ENCODE data around the gene RUSF1.

GRCh38 chr16:31527734-31528274, 19.6 kb upstream of the RUSF1 start, which contains the start of gene AHSP:
- TF ChIP-seq CTCF (conservative IDR thresholded peaks at IDR 0.05 in 1 of 2, IDR thresholded peaks at IDR 0.05 in 1 of 2; ENCODE audit: extremely low read depth in 1 of 2, insufficient read depth in 1 of 2, low read depth in 1 of 2, low read length in 2 of 2) (no peak), EZH2 (IDR thresholded peaks at IDR 0.05; ENCODE audit: borderline replicate concordance, low read length) (no peak)

Data from mammary epithelial cell (primary cell).